ENCODE results near the gene RIMS1.

Gene RIMS1

DNA sequence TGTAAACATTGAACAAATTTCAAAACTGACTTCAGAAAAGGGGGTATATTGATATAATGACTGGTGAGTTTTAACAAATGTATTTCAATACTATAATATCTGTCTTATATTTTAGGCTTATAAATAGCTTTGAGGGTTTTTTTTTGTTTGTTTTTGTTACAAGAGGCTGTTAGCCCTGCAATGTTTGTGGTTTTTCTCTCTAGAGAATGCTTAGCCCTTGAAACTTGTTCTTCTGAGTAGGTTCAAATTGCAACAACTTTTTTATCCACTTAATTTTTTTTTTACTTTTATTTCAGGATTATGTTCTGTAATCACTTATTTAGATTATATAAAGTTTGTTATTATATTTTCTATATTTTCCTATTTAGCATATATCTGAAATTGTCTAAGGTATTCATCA lies 333.2 kb downstream of the RIMS1 start:
- no peak overlapping the region for H3K4me3 ChIP-seq (replicated peaks; ENCODE audit: insufficient read depth, low read length)
- H3K27me3 ChIP-seq (ENCODE audit: insufficient read depth, poor library complexity, severe bottlenecking): no peaks in the 10 kb centered on the region
- no peak overlapping the region for H3K27ac ChIP-seq (replicated peaks)
- TF ChIP-seq GABPA (IDR thresholded peaks at IDR 0.05; ENCODE audit: low read depth) (no peak), POLR2AphosphoS5 (IDR thresholded peaks at IDR 0.05; ENCODE audit: low read depth) (no peak), SPI1 (IDR thresholded peaks at IDR 0.05; ENCODE audit: borderline replicate concordance, low read depth) (no peak)
- TF ChIP-seq, protein P1, sequence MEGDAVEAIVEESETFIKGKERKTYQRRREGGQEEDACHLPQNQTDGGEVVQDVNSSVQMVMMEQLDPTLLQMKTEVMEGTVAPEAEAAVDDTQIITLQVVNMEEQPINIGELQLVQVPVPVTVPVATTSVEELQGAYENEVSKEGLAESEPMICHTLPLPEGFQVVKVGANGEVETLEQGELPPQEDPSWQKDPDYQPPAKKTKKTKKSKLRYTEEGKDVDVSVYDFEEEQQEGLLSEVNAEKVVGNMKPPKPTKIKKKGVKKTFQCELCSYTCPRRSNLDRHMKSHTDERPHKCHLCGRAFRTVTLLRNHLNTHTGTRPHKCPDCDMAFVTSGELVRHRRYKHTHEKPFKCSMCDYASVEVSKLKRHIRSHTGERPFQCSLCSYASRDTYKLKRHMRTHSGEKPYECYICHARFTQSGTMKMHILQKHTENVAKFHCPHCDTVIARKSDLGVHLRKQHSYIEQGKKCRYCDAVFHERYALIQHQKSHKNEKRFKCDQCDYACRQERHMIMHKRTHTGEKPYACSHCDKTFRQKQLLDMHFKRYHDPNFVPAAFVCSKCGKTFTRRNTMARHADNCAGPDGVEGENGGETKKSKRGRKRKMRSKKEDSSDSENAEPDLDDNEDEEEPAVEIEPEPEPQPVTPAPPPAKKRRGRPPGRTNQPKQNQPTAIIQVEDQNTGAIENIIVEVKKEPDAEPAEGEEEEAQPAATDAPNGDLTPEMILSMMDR (IDR thresholded peaks at IDR 0.05; ENCODE audit: insufficient read depth, low read length): no peak
- TF ChIP-seq, protein P2, sequence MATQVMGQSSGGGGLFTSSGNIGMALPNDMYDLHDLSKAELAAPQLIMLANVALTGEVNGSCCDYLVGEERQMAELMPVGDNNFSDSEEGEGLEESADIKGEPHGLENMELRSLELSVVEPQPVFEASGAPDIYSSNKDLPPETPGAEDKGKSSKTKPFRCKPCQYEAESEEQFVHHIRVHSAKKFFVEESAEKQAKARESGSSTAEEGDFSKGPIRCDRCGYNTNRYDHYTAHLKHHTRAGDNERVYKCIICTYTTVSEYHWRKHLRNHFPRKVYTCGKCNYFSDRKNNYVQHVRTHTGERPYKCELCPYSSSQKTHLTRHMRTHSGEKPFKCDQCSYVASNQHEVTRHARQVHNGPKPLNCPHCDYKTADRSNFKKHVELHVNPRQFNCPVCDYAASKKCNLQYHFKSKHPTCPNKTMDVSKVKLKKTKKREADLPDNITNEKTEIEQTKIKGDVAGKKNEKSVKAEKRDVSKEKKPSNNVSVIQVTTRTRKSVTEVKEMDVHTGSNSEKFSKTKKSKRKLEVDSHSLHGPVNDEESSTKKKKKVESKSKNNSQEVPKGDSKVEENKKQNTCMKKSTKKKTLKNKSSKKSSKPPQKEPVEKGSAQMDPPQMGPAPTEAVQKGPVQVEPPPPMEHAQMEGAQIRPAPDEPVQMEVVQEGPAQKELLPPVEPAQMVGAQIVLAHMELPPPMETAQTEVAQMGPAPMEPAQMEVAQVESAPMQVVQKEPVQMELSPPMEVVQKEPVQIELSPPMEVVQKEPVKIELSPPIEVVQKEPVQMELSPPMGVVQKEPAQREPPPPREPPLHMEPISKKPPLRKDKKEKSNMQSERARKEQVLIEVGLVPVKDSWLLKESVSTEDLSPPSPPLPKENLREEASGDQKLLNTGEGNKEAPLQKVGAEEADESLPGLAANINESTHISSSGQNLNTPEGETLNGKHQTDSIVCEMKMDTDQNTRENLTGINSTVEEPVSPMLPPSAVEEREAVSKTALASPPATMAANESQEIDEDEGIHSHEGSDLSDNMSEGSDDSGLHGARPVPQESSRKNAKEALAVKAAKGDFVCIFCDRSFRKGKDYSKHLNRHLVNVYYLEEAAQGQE (IDR thresholded peaks at IDR 0.05; ENCODE audit: insufficient replicate concordance, low read depth): no peak
- DNase-seq (ENCODE audit: low read depth in 1 of 2, low spot score in 1 of 2): no peak

DNA sequence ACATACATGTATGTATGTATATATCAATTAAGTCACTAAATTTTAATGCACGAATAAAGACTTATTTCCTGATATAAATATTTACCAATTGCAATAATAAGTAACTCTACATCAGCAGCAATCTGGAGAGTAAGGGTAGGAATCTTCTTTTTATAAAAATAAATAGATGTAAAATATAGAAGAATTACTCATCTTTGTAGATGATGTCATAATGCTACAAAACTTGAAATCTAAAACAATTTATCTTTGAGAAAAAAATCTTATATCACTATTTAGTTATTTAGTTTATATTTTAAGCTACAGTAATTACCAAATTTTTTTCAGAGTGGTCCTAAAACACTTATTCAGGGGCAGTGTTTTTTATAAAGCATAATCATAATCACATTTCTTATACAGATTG lies 351.7 kb downstream of the RIMS1 start:
- H3K27ac ChIP-seq (replicated peaks): no peak overlapping the region
- no peak overlapping the region for H3K4me3 ChIP-seq (replicated peaks; ENCODE audit: insufficient read depth, low read length)
- H3K27me3 ChIP-seq (ENCODE audit: insufficient read depth, poor library complexity, severe bottlenecking): no peaks in the 10 kb centered on the region
- TF ChIP-seq GABPA (IDR thresholded peaks at IDR 0.05; ENCODE audit: low read depth) (no peak), POLR2AphosphoS5 (IDR thresholded peaks at IDR 0.05; ENCODE audit: low read depth) (no peak), SPI1 (IDR thresholded peaks at IDR 0.05; ENCODE audit: borderline replicate concordance, low read depth) (no peak)
- TF ChIP-seq, protein P1 (IDR thresholded peaks at IDR 0.05; ENCODE audit: insufficient read depth, low read length): no peak
- TF ChIP-seq, protein P2 (IDR thresholded peaks at IDR 0.05; ENCODE audit: insufficient replicate concordance, low read depth): no peak
- no peak for DNase-seq (ENCODE audit: low read depth in 1 of 2, low spot score in 1 of 2)

- no peak overlapping the region for H3K4me3 ChIP-seq (replicated peaks; ENCODE audit: insufficient read depth, low read length)
- TF ChIP-seq GABPA (IDR thresholded peaks at IDR 0.05; ENCODE audit: low read depth) (no peak), SPI1 (IDR thresholded peaks at IDR 0.05; ENCODE audit: borderline replicate concordance, low read depth) (no peak)
- TF ChIP-seq, protein P1 (IDR thresholded peaks at IDR 0.05; ENCODE audit: insufficient read depth, low read length): no peak
- TF ChIP-seq, protein P2 (IDR thresholded peaks at IDR 0.05; ENCODE audit: insufficient replicate concordance, low read depth): no peak
- H3K27ac ChIP-seq (replicated peaks): no peak overlapping the region
- H3K27me3 ChIP-seq (ENCODE audit: insufficient read depth, poor library complexity, severe bottlenecking): no peaks in the 10 kb centered on the region
- no peak for DNase-seq (ENCODE audit: low read depth in 1 of 2, low spot score in 1 of 2)
Measured at GRCh38 chr6:72238900-72239299, 352.6 kb downstream of the RIMS1 start.
